H1 (cell line): Measurements from ENCODE around the gene ATP7B. TPM values are rescaled to one million over a fixed set of nuclear protein-coding genes. Genes with fewer than 3 reads are reported as not detected.

ENCODE experiments used
- CTCF ChIA-PET: fragments of 300-600 bp; sonication (Branson Sonifier 250); formaldehyde crosslinking; loops from one replicate; lab custom pipeline; 2021; ENCODE audit not compliant: partially characterized antibody; lab: Charles Lee
- POLR2A ChIA-PET: fragments of 300-600 bp; sonication (Branson Sonifier 250); formaldehyde crosslinking; loops from one replicate; lab custom pipeline; 2021; ENCODE audit warnings: inconsistent platforms; ENCODE audit not compliant: partially characterized antibody; lab: Charles Lee
- DNase-seq, 2 experiments: peaks; one replicate each; pipeline versions ENCODE4 v3.0.0 to v3.0.0-alpha.2; 2010 to 2022; ENCODE audit warnings: low spot score in 2 of 2, low read depth in 1 of 2, mixed read lengths in 1 of 2
- FAIRE-seq: peaks from 2 replicates; lab custom pipeline; 2011; peaks lifted over from hg19 to GRCh38; lab: Jason Lieb, UNC
- H2AFZ ChIP-seq: 2 replicates; pipeline ENCODE4 v1.8.1; 2012; ENCODE audit warnings: low read length, inconsistent platforms
- H2AK5ac ChIP-seq: 2 replicates; pipeline ENCODE4 v1.6.1; 2013; ENCODE audit warnings: low read depth, low read length
- H2BK120ac ChIP-seq: replicated peaks from 2 replicates; pipeline ENCODE3; 2013; ENCODE audit warnings: low read depth, low read length, inconsistent platforms
- H2BK12ac ChIP-seq: 2 replicates; pipeline ENCODE4 v1.6.1; 2013; ENCODE audit warnings: low read depth, low read length
- H2BK15ac ChIP-seq: 2 replicates; pipeline ENCODE4 v1.6.1; 2013; ENCODE audit warnings: low read length
- H2BK20ac ChIP-seq: 2 replicates; pipeline ENCODE4 v1.6.1; 2013; ENCODE audit warnings: low read length
- H2BK5ac ChIP-seq: 2 replicates; pipeline ENCODE4 v1.6.1; 2013; ENCODE audit warnings: low read depth, low read length
- H3K14ac ChIP-seq: 2 replicates; pipeline ENCODE4 v1.6.1; 2013; ENCODE audit warnings: inconsistent platforms; ENCODE audit not compliant: insufficient read length
- H3K18ac ChIP-seq: 2 replicates; pipeline ENCODE4 v1.6.1; 2013; ENCODE audit warnings: low read length; ENCODE audit errors: extremely low read depth
- H3K23ac ChIP-seq: 2 replicates; pipeline ENCODE4 v1.6.1; 2013; ENCODE audit warnings: inconsistent platforms; ENCODE audit not compliant: insufficient read length
- H3K23me2 ChIP-seq: 2 replicates; pipeline ENCODE4 v1.6.1; 2013; ENCODE audit warnings: low read depth, low read length
- H3K27ac ChIP-seq: 2 replicates; pipeline ENCODE4 v1.6.1; 2011; ENCODE audit warnings: low read depth, low read length, inconsistent platforms
- H3K27me3 ChIP-seq, 4 experiments: replicated peaks in 1 of 4; 1 replicate in 1 of 4; 2 replicates in 3 of 4; pipeline versions ENCODE4 v1.6.1 to v1.8.1; 2011 to 2013; ENCODE audit warnings: low read length in 3 of 4, mild to moderate bottlenecking in 3 of 4, inconsistent platforms in 2 of 4, mixed read lengths in 2 of 4, moderate library complexity in 1 of 4; ENCODE audit not compliant: control insufficient read depth in 3 of 4, insufficient read depth in 3 of 4; ENCODE audit errors: extremely low read depth in 1 of 4
- H3K36me3 ChIP-seq, 4 experiments: 2 replicates each; pipeline versions ENCODE4 v1.6.1 to v1.8.1; 2011 to 2013; ENCODE audit warnings: mild to moderate bottlenecking in 4 of 4, low read length in 3 of 4, moderate library complexity in 2 of 4, control low read depth in 1 of 4, inconsistent platforms in 1 of 4; ENCODE audit not compliant: insufficient read depth in 4 of 4, control insufficient read depth in 2 of 4
- H3K4ac ChIP-seq: replicated peaks from 2 replicates; pipeline ENCODE3; 2013; ENCODE audit warnings: low read length, low read depth, mixed read lengths, inconsistent platforms; ENCODE audit not compliant: insufficient read length
- H3K4me1 ChIP-seq, 4 experiments: replicated peaks in 1 of 4; 1 replicate in 1 of 4; 2 replicates in 3 of 4; pipeline versions ENCODE4 v1.6.1 to v1.8.1; 2011 to 2013; ENCODE audit warnings: low read length in 3 of 4, inconsistent platforms in 2 of 4, mixed read lengths in 1 of 4; ENCODE audit not compliant: insufficient read depth in 4 of 4, control insufficient read depth in 3 of 4
- H3K4me2 ChIP-seq, 2 experiments: 2 replicates each; pipeline versions ENCODE4 v1.6.1 to v1.8.1; 2011 to 2013; ENCODE audit warnings: low read depth in 2 of 2, low read length in 2 of 2, control low read depth in 1 of 2, inconsistent platforms in 1 of 2, mild to moderate bottlenecking in 1 of 2; ENCODE audit not compliant: insufficient read depth in 1 of 2
- H3K4me3 ChIP-seq, 4 experiments: fragments of 200-600, 300-600 bp in 1 of 4; sonication (generic), shearing (Covaris generic), sonication (Bioruptor Twin) in 1 of 4; 2 replicates each; pipeline versions ENCODE4 v1.5.1 to v1.8.1; 2011 to 2016; ENCODE audit warnings: low read length in 4 of 4, low read depth in 3 of 4, control low read depth in 2 of 4, inconsistent platforms in 2 of 4, mild to moderate bottlenecking in 2 of 4, mixed read lengths in 1 of 4, moderate library complexity in 1 of 4; ENCODE audit not compliant: insufficient read depth in 2 of 4; ENCODE audit errors: extremely low read depth in 1 of 4
- H3K56ac ChIP-seq: replicated peaks from 2 replicates; pipeline ENCODE3; 2013; ENCODE audit warnings: low read depth, mild to moderate bottlenecking, mixed read lengths, low read length, inconsistent platforms; ENCODE audit not compliant: insufficient read length
- H3K79me1 ChIP-seq: 2 replicates; pipeline ENCODE4 v1.6.1; 2013; ENCODE audit warnings: low read depth, low read length, control low read depth
- H3K79me2 ChIP-seq, 2 experiments: 2 replicates each; pipeline versions ENCODE4 v1.6.1 to v1.8.1; 2012 to 2013; ENCODE audit warnings: low read length in 2 of 2, mild to moderate bottlenecking in 2 of 2, inconsistent platforms in 1 of 2; ENCODE audit not compliant: insufficient read depth in 2 of 2, control insufficient read depth in 1 of 2
- H3K9ac ChIP-seq, 4 experiments: replicated peaks in 1 of 4; 1 replicate in 1 of 4; 2 replicates in 3 of 4; pipeline versions ENCODE4 v1.6.1 to v1.8.1; 2011 to 2013; ENCODE audit warnings: low read depth in 3 of 4, low read length in 3 of 4, control low read depth in 2 of 4, mild to moderate bottlenecking in 2 of 4, moderate library complexity in 2 of 4, inconsistent platforms in 1 of 4; ENCODE audit errors: extremely low read depth in 1 of 4
- H3K9me3 ChIP-seq, 2 experiments: 2 replicates each; pipeline versions ENCODE4 v1.6.1 to v1.8.1; 2012 to 2013; ENCODE audit warnings: mild to moderate bottlenecking in 2 of 2, moderate library complexity in 2 of 2, control low read depth in 1 of 2, inconsistent platforms in 1 of 2, low read depth in 1 of 2, low read length in 1 of 2, mixed read lengths in 1 of 2; ENCODE audit not compliant: insufficient read depth in 2 of 2
- H4K20me1 ChIP-seq, 2 experiments: replicated peaks in 1 of 2; 2 replicates each; pipeline versions ENCODE3 to v1.8.1; 2011 to 2013; ENCODE audit warnings: inconsistent platforms in 2 of 2, low read length in 2 of 2, mild to moderate bottlenecking in 1 of 2; ENCODE audit not compliant: insufficient read depth in 2 of 2, control insufficient read depth in 1 of 2
- H4K5ac ChIP-seq: 2 replicates; pipeline ENCODE4 v1.6.1; 2013; ENCODE audit warnings: low read length, low read depth, mixed read lengths, inconsistent platforms; ENCODE audit not compliant: insufficient read length
- H4K8ac ChIP-seq: 2 replicates; pipeline ENCODE4 v1.8.0; 2013; ENCODE audit warnings: mild to moderate bottlenecking, moderate library complexity, low read length, inconsistent platforms; ENCODE audit not compliant: insufficient read depth; ENCODE audit errors: extremely low read depth
- H4K91ac ChIP-seq: replicated peaks from 2 replicates; pipeline ENCODE3; 2013; ENCODE audit warnings: low read length, mixed read lengths, inconsistent platforms; ENCODE audit not compliant: insufficient read length
- BCL11A ChIP-seq, 2 experiments: IDR thresholded peaks; one replicate each; pipeline ENCODE4 v1.6.1; 2011; ENCODE audit warnings: low read depth in 2 of 2, low read length in 2 of 2, mild to moderate bottlenecking in 2 of 2
- CTCF ChIP-seq, 3 experiments: IDR thresholded peaks; 1 replicate in 2 of 3; 2 replicates in 1 of 3; pipeline versions ENCODE4 v1.5.1 to v1.6.1; 2011; ENCODE audit warnings: low read length in 3 of 3, mild to moderate bottlenecking in 3 of 3, inconsistent platforms in 2 of 3, low read depth in 1 of 3, moderate library complexity in 1 of 3; ENCODE audit not compliant: insufficient read depth in 1 of 3; ENCODE audit errors: control extremely low read depth in 1 of 3
- E2F6 ChIP-seq: IDR thresholded peaks from 2 replicates; pipeline ENCODE4 v1.6.1; 2012; ENCODE audit warnings: inconsistent platforms
- HDAC2 ChIP-seq, 2 experiments: fragments of 300-600 bp in 1 of 2; sonication (generic) in 1 of 2; IDR thresholded peaks; 2 replicates each; pipeline ENCODE4 v1.6.1; 2011 to 2012; ENCODE audit warnings: low read depth in 2 of 2, low read length in 2 of 2, mild to moderate bottlenecking in 2 of 2, moderate library complexity in 2 of 2, borderline replicate concordance in 1 of 2, inconsistent platforms in 1 of 2
- PHF8 ChIP-seq: fragments of 200-600 bp; sonication (generic); conservative IDR thresholded peaks from 2 replicates; pipeline ENCODE4 v1.7.1; 2012; ENCODE audit warnings: low read depth, mild to moderate bottlenecking, inconsistent platforms, low read length, moderate library complexity
- RNF2 ChIP-seq: fragments of 200-900, 300-1000 bp; sonication (generic); IDR thresholded peaks from 2 replicates; pipeline ENCODE4 v1.7.1; 2016; ENCODE audit warnings: borderline replicate concordance, low read depth, mild to moderate bottlenecking, antibody characterized with exemption, low read length; ENCODE audit not compliant: poor library complexity, severe bottlenecking; ENCODE audit errors: missing control alignments
- SP2 ChIP-seq: IDR thresholded peaks from 2 replicates; pipeline ENCODE4 v1.6.1; 2012; ENCODE audit warnings: mild to moderate bottlenecking, low read length, inconsistent platforms
- USF2 ChIP-seq: IDR thresholded peaks from 2 replicates; pipeline ENCODE4 v1.6.1; 2011; ENCODE audit warnings: low read length, improper control_type of control experiment
- WGBS, 2 experiments: shearing (Covaris generic) in 1 of 2; methylation state at CpG; one replicate each; pipeline versions ENCODE4 v1.1.6 to v1.1.7; 2013 to 2015; ENCODE audit warnings: low lambda C conversion rate in 2 of 2, mixed read lengths in 2 of 2, inconsistent platforms in 1 of 2, low coverage in 1 of 2, missing lambda C conversion rate in 1 of 2; ENCODE audit not compliant: insufficient replicate concordance in 2 of 2, insufficient coverage in 1 of 2, insufficient read length in 1 of 2; ENCODE audit errors: extremely low coverage in 1 of 2, missing lambda C conversion rate in 1 of 2; 5-methylcytosine and 5-hydroxymethylcytosine counted together
- polyA plus RNA-seq, 7 experiments: library from polyadenylated mRNA; depleted of rRNA in 3 of 7; stranded (reverse) in 5 of 7; unstranded in 2 of 7; fragments of >200 nt in 5 of 7; fragments of 200-250 nt in 2 of 7; gene quantifications; 1 replicate in 5 of 7; 2 replicates in 1 of 7; 4 replicates in 1 of 7; pipeline versions ENCODE4 v1.2.1 to v1.2.3, GENCODE V29; 2011 to 2013; ENCODE audit warnings: missing spikeins in 2 of 7, mixed read lengths in 2 of 7
- total RNA-seq: library from RNA; stranded (reverse); fragmentation: NEBNext Ultra II Directional; extraction: Animal tissue kit (Norgen Biotek cat#: 25700); gene quantifications from 2 replicates; pipeline ENCODE4 v1.2.1, GENCODE V29; 2021

ATP7B gene
- total and polyA plus RNA-seq, 2 of the 8 experiments (the other 6 are each of a cell fraction or from before 2014, with no cell fraction given), result 4.1 to 9.2 TPM

GRCh38 chr13:51996641-51997040, 14.6 kb downstream of the ATP7B start:
- Histone ChIP-seq H2BK15ac (no peak overlapping the region), H3K27ac (no peak overlapping the region), H3K56ac (no peak overlapping the region), H3K14ac (no peak overlapping the region), H3K27me3 (no peaks in the 10 kb centered on the region; a peak in 1 of 7 replicates), H4K91ac (no peak overlapping the region), H4K20me1 (no peaks in the 10 kb centered on the region), H3K4me1 (peaks cover 0 to 19% (median 13%) of the 10 kb centered on the region in 4 experiments; a peak in 5 of 7 replicates), H3K18ac (no peak overlapping the region), H4K8ac (no peak overlapping the region), H2BK12ac (no peak overlapping the region), H3K4ac (no peak overlapping the region), H3K79me1 (0 out of 2 replicates have a peak, but pooled peaks cover 3% of the 10 kb centered on the region), H3K9me3 (no peaks in the 10 kb centered on the region), H3K4me2 (no peak overlapping the region), H2BK5ac (0 out of 2 replicates have a peak overlapping the region, but pooled peaks have one; percentile 5), H3K36me3 (no peaks in the 10 kb centered on the region), H2AK5ac (no peak overlapping the region), H3K23me2 (peaks cover 2% of the 10 kb centered on the region; the same call in 1 of the 2 replicates), H3K23ac (no peak overlapping the region), H4K5ac (no peak overlapping the region), H2BK120ac (no peak overlapping the region), H3K79me2 (no peaks in the 10 kb centered on the region), H3K4me3 (no peak overlapping the region), H3K9ac (no peak overlapping the region), H2BK20ac (0 out of 2 replicates have a peak overlapping the region, but pooled peaks have one; percentile 26), H2AFZ (no peak overlapping the region)
- TF ChIP-seq PHF8 (no peak), SP2 (no peak), E2F6 (no peak), USF2 (no peak), HDAC2 (IDR thresholded peaks at IDR 0.05; ENCODE audit: borderline replicate concordance in 1 of 2, low read depth in 2 of 2, low read length in 2 of 2) (no peak), RNF2 (no peak), BCL11A (IDR thresholded peaks at IDR 0.05; ENCODE audit: low read depth in 2 of 2, low read length in 2 of 2) (no peak), CTCF (IDR thresholded peaks at IDR 0.05; ENCODE audit: control extremely low read depth in 1 of 3, insufficient read depth in 1 of 3, low read depth in 1 of 3, low read length in 3 of 3) (no peak)
- CTCF ChIA-PET, result interaction anchor here (0.9 to 2.1 kb wide), 3 partner anchors 12 to 131 kb away, joined by 3 to 6 read pairs (median 3); no protein-coding TSS in a partner anchor
- WGBS, 2 experiments, result 91% methylated on average over 4 of the region's 4 CpGs; no CpG with 5 or more reads in 1 of the 2 experiments
- FAIRE-seq (no peak), DNase-seq (no peak)
- POLR2A ChIA-PET, result no interaction called here
